IMR-90 (cell line): Measurements from ENCODE around the gene ITGB1. TPM values are rescaled to one million over a fixed set of nuclear protein-coding genes. Genes with fewer than 3 reads are reported as not detected.

Experiments used
- BHLHE40 ChIP-seq: fragments of 150-350 bp; IDR thresholded peaks from 2 replicates; pipeline ENCODE4 v1.6.1; 2016; ENCODE audit warnings: mild to moderate bottlenecking, low read depth, low read length
- MXI1 ChIP-seq: IDR thresholded peaks from 2 replicates; pipeline ENCODE4 v1.6.1; 2012; ENCODE audit warnings: low read depth, mild to moderate bottlenecking, low read length, moderate library complexity, borderline replicate concordance
- POLR2A ChIP-seq: IDR thresholded peaks from 2 replicates; pipeline ENCODE4 v1.6.1; 2012; ENCODE audit warnings: mild to moderate bottlenecking, low read depth, low read length
- polyA plus RNA-seq, 3 experiments: library from polyadenylated mRNA; depleted of rRNA; stranded (reverse); fragments of >200 nt; gene quantifications; 2 replicates each; pipeline ENCODE4 v1.2.3, GENCODE V29; 2012; ENCODE audit warnings: low replicate concordance in 1 of 3
- total RNA-seq: library from RNA; depleted of rRNA; stranded (reverse); fragments of >200 nt; gene quantifications from 2 replicates; pipeline ENCODE4 v1.2.3, GENCODE V29; 2012
- TF ChIP-seq, protein P1 (sequence below): fragments of 150-350 bp; IDR thresholded peaks from 2 replicates; pipeline ENCODE4 v1.6.1; 2016; ENCODE audit warnings: low read depth, mild to moderate bottlenecking, low read length, moderate library complexity, borderline replicate concordance

ITGB1 gene
- total and polyA plus RNA-seq, 2 of the 4 experiments (the other 2 are of a cell fraction): 1,331 to 2,066 TPM

DNA sequence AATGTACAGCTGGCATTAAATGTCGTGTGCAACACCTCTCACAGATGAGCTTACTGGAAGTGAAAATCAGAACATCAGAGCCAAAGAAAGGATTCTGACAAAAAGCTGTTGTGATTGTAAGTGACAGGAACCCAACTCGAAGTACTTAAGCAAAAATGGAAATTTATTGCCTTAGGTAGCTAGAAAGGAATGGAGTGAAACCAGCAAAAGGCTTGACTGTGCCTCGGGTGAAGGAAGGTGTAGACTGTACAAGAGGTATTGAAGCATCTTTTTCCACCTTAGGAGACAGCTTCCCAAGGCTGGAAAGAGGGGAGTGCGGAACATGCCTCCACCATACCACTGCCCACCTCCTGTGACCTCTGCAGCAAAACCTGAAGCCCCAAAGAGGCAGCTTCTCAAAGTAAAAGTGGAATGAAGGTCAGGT, 27.3 kb upstream of the ITGB1 start (continued):
- TF ChIP-seq, protein P1, sequence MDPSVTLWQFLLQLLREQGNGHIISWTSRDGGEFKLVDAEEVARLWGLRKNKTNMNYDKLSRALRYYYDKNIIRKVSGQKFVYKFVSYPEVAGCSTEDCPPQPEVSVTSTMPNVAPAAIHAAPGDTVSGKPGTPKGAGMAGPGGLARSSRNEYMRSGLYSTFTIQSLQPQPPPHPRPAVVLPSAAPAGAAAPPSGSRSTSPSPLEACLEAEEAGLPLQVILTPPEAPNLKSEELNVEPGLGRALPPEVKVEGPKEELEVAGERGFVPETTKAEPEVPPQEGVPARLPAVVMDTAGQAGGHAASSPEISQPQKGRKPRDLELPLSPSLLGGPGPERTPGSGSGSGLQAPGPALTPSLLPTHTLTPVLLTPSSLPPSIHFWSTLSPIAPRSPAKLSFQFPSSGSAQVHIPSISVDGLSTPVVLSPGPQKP: no peak
- no peak for TF ChIP-seq MXI1
- no peak for TF ChIP-seq BHLHE40
- TF ChIP-seq POLR2A: no peak
